H1 (cell line): ENCODE data around the gene GPR135. TPM values are rescaled to one million over a fixed set of nuclear protein-coding genes. Genes with fewer than 3 reads are reported as not detected.

Experiments used
- RAD21 ChIP-seq, 2 experiments: IDR thresholded peaks in 1 of 2; conservative IDR thresholded peaks in 1 of 2; 2 replicates each; pipeline ENCODE4 v1.6.1; 2011; ENCODE audit warnings: low read depth in 2 of 2, low read length in 2 of 2, improper control_type of control experiment in 1 of 2, inconsistent platforms in 1 of 2, mild to moderate bottlenecking in 1 of 2, moderate library complexity in 1 of 2
- RNF2 ChIP-seq: fragments of 200-900, 300-1000 bp; sonication (generic); IDR thresholded peaks from 2 replicates; pipeline ENCODE4 v1.7.1; 2016; ENCODE audit warnings: borderline replicate concordance, low read depth, mild to moderate bottlenecking, antibody characterized with exemption, low read length; ENCODE audit not compliant: poor library complexity, severe bottlenecking; ENCODE audit errors: missing control alignments
- SAP30 ChIP-seq: fragments of 300-600 bp; sonication (generic); IDR thresholded peaks from 2 replicates; pipeline ENCODE4 v1.7.1; 2012; ENCODE audit warnings: low read length, moderate library complexity, mild to moderate bottlenecking, inconsistent platforms; ENCODE audit not compliant: insufficient read depth, insufficient replicate concordance
- SIN3A ChIP-seq, 2 experiments: IDR thresholded peaks in 1 of 2; conservative IDR thresholded peaks in 1 of 2; 2 replicates each; pipeline ENCODE4 v1.6.1; 2011 to 2012; ENCODE audit warnings: low read length in 2 of 2, improper control_type of control experiment in 1 of 2, low read depth in 1 of 2, mild to moderate bottlenecking in 1 of 2
- SP2 ChIP-seq: IDR thresholded peaks from 2 replicates; pipeline ENCODE4 v1.6.1; 2012; ENCODE audit warnings: mild to moderate bottlenecking, low read length, inconsistent platforms
- polyA plus RNA-seq, 7 experiments: library from polyadenylated mRNA; depleted of rRNA in 3 of 7; stranded (reverse) in 5 of 7; unstranded in 2 of 7; fragments of >200 nt in 5 of 7; fragments of 200-250 nt in 2 of 7; gene quantifications; 1 replicate in 5 of 7; 2 replicates in 1 of 7; 4 replicates in 1 of 7; pipeline versions ENCODE4 v1.2.1 to v1.2.3, GENCODE V29; 2011 to 2013; ENCODE audit warnings: missing spikeins in 2 of 7, mixed read lengths in 2 of 7
- total RNA-seq: library from RNA; stranded (reverse); fragmentation: NEBNext Ultra II Directional; extraction: Animal tissue kit (Norgen Biotek cat#: 25700); gene quantifications from 2 replicates; pipeline ENCODE4 v1.2.1, GENCODE V29; 2021
- TF ChIP-seq, protein P1 (sequence below): IDR thresholded peaks from 2 replicates; pipeline ENCODE4 v1.6.1; 2011; ENCODE audit warnings: low read depth, mild to moderate bottlenecking, low read length; ENCODE audit not compliant: insufficient read depth

Gene GPR135
- total and polyA plus RNA-seq, 2 of the 8 experiments (the other 6 are each of a cell fraction or from before 2014, with no cell fraction given) = 0.48 to 1.1 TPM

DNA sequence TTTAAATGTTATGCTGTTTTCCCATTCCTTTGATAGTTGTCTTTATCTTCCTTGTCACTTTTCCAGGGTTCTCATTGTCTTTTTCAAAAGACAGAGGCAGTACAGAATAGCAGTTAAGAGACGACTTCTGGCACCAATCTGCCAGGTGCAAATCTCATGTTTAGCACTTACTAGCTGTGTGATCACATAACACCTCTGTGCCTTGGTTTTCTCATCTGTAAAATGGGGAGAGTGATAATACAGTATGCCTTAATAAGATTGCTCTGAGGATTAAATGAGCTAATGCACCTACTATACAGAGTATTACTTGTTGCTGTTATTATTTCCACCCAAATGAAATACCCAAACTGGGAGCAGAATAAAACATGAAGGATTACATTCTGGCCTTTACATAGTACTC, 4.8 kb downstream of the GPR135 start (continued):
- TF ChIP-seq, protein P1, sequence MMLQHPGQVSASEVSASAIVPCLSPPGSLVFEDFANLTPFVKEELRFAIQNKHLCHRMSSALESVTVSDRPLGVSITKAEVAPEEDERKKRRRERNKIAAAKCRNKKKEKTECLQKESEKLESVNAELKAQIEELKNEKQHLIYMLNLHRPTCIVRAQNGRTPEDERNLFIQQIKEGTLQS = no peak
- TF ChIP-seq RAD21 (IDR thresholded peaks at IDR 0.05 in 1 of 2, conservative IDR thresholded peaks at IDR 0.05 in 1 of 2; ENCODE audit: low read depth in 2 of 2, low read length in 2 of 2) (no peak), SP2 (no peak), SIN3A (conservative IDR thresholded peaks at IDR 0.05 in 1 of 2, IDR thresholded peaks at IDR 0.05 in 1 of 2; ENCODE audit: low read depth in 1 of 2, low read length in 2 of 2) (no peak), RNF2 (no peak), SAP30 (no peak)
